ENCODE measurements around the gene KIAA0825.
"Not testable (repeated sequence)": the region's sequence is repeated elsewhere in the genome, so short reads cannot be mapped to it uniquely, and the experiment has no call there.

Gene KIAA0825

DNA sequence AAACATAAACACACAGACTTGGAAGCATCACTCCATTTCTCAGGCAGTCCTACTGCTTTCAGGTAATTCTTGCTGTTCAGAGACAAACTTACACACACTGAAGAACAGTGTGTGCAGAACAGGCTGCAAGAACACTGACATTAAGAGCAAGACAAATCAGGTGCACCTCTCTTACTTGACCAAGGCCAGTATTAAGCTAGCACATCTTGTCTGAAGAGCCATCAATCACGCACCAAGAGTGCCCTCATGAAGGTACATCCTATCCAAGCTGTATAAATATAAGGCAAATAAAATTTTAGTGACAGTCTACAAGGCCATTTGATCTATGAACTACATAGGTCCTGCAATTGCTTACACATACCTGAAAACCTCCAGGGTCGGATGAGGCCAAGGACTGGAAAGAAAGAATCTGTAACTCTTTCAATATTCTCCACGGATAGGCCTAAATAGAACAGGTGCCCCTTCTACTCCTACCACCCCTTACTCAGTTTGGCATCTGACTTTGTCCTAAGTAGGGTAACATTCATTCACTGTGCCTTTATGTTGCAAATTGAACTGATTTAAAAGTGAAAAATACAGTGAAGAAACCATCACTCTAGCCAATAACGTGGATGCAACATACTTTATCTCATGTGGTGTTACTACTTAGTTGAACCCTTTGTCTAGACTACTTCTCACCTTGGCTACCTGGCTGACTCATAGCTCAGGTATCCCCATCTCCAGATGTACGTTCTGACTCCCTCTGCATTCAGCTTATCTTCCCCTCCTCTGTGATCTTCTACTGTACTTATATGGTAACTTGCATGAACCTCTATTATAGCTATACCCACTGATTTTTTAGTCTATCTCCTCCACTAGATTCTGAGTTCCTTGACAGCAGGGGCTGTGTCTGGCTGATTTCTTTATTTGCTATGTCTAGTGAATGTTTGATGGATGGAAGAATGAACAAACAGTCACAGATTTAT lies 256.3 kb downstream of the KIAA0825 start:
- no peak overlapping the region for H3K27ac Mint-ChIP-seq
- no peak overlapping the region for H3K4me3 Mint-ChIP-seq
- H3K36me3 Mint-ChIP-seq, result no peaks in the 10 kb centered on the region
- H3K4me1 Mint-ChIP-seq (ENCODE audit: low read depth), result no peaks in the 10 kb centered on the region
- no peaks in the 10 kb centered on the region for H3K9me3 Mint-ChIP-seq (ENCODE audit: low read depth)
- H3K27me3 Mint-ChIP-seq, result no peaks in the 10 kb centered on the region

DNA sequence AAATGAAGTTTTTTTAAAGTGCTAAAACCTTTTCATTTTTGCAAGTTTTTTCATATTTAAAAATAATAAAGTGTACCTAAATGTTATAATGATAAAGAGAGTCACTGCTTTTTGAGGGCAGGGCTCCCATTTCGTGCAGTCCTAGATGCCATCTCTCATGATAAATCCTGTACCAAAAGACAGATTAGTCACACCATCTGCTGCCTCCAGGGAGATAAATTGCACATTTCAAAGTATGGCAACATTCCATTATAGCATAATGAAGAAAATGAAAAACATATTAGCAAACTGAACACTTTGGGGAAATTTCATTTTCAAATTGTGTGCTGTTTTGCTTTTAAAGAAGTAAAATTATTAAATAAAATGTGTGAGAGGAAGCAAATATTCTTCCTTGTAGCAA lies 257.2 kb downstream of the KIAA0825 start:
- no peak overlapping the region for H3K27ac Mint-ChIP-seq
- no peaks in the 10 kb centered on the region for H3K36me3 Mint-ChIP-seq
- H3K9me3 Mint-ChIP-seq (ENCODE audit: low read depth), result no peaks in the 10 kb centered on the region

DNA sequence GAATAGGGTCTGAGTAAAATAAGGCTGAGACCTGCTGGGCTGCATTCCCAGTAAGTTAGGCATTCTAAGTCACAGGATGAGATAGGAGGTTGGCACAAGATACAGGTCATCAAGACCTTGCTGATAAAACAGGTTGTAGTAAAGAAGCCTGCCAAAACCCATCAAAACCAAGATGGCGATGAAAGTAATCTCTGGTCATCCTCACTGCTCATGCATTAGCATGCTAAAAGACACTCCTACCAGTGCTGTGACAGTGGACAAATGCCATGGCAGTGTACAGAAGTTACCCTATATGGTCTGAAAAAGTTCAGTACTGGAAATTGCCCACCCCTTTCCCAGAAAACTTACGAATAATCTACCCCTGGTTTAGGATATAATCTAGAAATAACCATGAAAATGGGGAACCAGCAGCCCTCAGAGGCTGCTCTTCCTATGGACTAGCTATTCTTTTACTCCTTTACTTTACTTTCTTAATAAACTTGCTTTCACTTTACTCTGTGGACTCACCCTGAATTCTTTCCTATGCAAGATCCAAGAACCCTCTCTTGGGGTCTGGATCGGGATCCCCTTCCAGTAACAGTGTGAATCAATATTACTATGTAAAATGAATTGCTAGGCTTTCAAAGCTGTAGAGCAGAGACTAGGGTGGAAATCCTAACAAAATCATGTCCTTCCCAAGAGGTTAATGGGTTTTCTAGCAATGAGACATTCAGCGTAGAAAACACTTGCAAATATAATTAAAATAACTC lies 257.8 kb downstream of the KIAA0825 start:
- H3K4me1 Mint-ChIP-seq (ENCODE audit: low read depth), result no peaks in the 10 kb centered on the region
- H3K36me3 Mint-ChIP-seq, result no peaks in the 10 kb centered on the region
- no peaks in the 10 kb centered on the region for H3K9me3 Mint-ChIP-seq (ENCODE audit: low read depth)
- no peaks in the 10 kb centered on the region for H3K27me3 Mint-ChIP-seq
- H3K27ac Mint-ChIP-seq, result no peak overlapping the region
- no peak overlapping the region for H3K4me3 Mint-ChIP-seq

More for the DNA sequence above, 257.2 kb downstream of the KIAA0825 start:
- H3K27me3 Mint-ChIP-seq, result no peaks in the 10 kb centered on the region
- H3K4me1 Mint-ChIP-seq (ENCODE audit: low read depth), result no peaks in the 10 kb centered on the region
- no peak overlapping the region for H3K4me3 Mint-ChIP-seq

DNA sequence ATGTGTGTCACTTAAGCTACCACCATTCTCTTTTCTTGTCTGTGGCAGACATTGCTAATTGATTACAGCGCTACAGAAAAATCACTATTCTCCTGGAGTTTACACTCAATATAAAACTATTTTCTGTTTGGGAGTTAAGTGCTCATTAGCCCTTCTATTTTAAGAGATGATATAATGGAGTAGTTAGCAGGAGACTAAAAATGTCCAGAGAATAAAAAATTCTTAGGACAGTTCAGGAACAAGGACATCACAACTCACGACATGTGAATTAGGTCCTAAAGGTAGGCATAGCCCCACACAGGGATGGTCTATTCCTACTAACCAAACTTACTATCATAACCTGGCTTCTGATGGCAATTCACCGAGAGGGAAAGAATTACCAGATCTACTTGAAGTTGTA lies 258.5 kb downstream of the KIAA0825 start:
- no peaks in the 10 kb centered on the region for H3K27me3 Mint-ChIP-seq
- H3K4me3 Mint-ChIP-seq, result no peak overlapping the region
- no peak overlapping the region for H3K27ac Mint-ChIP-seq
- H3K4me1 Mint-ChIP-seq (ENCODE audit: low read depth), result no peaks in the 10 kb centered on the region
- H3K9me3 Mint-ChIP-seq (ENCODE audit: low read depth), result no peaks in the 10 kb centered on the region
- no peaks in the 10 kb centered on the region for H3K36me3 Mint-ChIP-seq

DNA sequence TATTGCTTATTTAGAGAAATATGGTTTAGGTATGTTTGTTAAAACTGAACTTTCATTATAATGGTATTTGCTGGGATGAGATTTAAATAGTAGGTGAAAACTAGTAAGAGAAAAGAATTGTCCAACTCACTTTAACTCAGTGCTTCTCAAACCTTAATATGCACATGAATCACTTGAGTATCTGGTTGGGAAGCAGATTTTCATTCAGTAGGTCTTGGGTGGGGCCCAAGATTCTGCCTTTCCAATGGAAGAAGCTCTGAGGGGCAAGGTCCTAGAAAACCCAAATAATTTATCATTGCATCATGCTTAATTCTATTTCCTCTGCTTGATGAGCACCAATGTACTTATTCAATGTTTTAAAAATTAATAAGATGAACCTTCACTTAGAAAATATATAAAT lies 262.6 kb downstream of the KIAA0825 start:
- Mint-ChIP-seq H3K27me3 (no peaks in the 10 kb centered on the region), H3K4me3 (no peak overlapping the region), H3K36me3 (no peaks in the 10 kb centered on the region), H3K27ac (no peak overlapping the region), H3K9me3 (ENCODE audit: low read depth) (no peaks in the 10 kb centered on the region), H3K4me1 (ENCODE audit: low read depth) (no peaks in the 10 kb centered on the region)

DNA sequence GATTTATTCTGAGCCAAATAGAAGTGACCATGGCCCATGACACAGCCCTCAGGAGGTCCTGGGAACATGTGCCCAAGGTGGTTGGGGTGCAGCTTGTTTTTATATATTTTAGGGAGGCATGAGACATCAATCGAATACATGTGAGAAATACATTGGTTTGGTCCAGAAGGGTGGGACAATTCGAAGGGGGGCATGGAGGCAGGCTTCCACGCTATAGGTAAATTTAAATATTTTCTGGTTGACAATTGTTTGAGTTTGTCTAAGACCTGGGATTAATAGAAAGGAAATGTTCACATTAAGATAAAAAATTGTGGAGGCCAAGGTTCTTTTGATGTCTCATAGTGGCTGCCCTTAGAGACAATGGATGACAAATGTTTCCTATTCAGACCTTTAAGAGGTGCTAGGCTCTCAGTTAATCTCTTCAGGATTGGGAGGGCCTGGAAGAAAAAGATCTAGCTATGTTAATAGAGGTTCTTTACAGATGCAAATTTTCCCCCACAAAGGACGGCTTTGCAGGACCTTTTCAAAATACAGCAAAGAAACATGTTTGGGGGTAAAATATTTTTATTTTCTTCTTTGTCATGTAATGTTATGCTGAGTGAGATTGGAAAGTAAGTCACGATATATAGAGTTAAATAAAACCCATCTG lies 263.4 kb downstream of the KIAA0825 start:
- not testable (repeated sequence) for H3K4me1 Mint-ChIP-seq (ENCODE audit: low read depth); H3K27ac Mint-ChIP-seq; H3K9me3 Mint-ChIP-seq (ENCODE audit: low read depth); H3K27me3 Mint-ChIP-seq; H3K36me3 Mint-ChIP-seq; H3K4me3 Mint-ChIP-seq

DNA sequence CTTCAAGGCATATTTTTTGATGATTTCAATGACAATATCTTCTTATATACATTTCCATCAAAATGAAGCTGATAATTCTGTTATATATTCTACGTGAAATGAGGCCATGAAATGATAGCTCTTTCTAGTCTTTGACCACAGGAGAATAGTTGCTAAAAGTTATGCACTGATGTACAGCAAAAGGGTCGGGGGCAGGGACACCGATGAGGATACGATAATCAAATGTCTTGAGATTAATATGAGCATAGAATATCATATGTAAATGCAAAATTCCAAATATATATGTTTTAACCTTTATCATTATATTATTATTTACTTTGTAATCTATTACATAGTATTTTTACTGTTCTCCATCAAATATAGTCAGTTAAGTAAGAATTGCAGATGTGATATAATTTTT lies 264.8 kb downstream of the KIAA0825 start:
- Mint-ChIP-seq H3K9me3 (ENCODE audit: low read depth) (no peaks in the 10 kb centered on the region), H3K27ac (no peak overlapping the region), H3K27me3 (no peaks in the 10 kb centered on the region), H3K4me3 (no peak overlapping the region), H3K4me1 (ENCODE audit: low read depth) (no peaks in the 10 kb centered on the region), H3K36me3 (no peaks in the 10 kb centered on the region)

DNA sequence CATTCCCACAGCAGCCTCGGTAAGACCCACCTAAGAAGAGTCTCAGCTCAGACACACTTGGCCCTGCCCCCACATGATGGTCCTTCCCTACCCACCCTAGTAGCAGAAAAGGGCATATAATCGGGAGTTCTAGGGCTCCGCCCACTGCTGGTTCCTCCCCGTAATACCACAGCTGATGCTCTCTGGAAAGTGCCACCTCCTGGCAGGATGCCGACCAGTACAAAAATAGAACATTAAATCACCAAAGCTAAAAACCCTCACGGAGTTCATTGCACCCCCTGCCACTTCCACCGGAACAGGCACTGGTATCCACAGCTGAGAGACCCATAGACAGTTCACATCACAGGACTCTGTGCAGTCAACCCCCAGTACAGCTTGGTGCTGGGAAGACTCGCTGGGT lies 271.3 kb downstream of the KIAA0825 start:
- H3K4me1 Mint-ChIP-seq (ENCODE audit: low read depth), result no peaks in the 10 kb centered on the region
- H3K27ac Mint-ChIP-seq, result no peak overlapping the region
- H3K27me3 Mint-ChIP-seq, result no peaks in the 10 kb centered on the region
- H3K36me3 Mint-ChIP-seq, result no peaks in the 10 kb centered on the region
- H3K9me3 Mint-ChIP-seq (ENCODE audit: low read depth), result no peaks in the 10 kb centered on the region
- no peak overlapping the region for H3K4me3 Mint-ChIP-seq

DNA sequence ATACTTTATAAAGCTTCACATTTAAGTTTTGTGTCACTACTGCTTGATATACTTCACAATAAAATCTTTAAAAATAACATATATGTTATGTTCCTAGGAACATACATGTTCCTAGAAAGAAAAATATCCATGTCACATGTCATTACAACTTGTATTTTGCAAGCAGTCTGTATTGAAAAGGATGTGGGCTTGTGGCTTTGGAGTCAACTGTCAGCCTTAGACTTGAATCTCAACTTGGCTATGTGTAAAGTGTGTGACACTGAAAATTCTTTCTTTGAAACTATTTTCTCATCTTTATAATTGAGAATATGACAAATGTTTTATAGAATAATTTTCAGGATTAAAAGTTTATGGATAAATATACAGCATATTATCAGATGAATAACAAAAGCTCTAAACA lies 273.1 kb downstream of the KIAA0825 start:
- no peaks in the 10 kb centered on the region for H3K4me1 Mint-ChIP-seq (ENCODE audit: low read depth)
- H3K9me3 Mint-ChIP-seq (ENCODE audit: low read depth), result no peaks in the 10 kb centered on the region
- peaks cover under 1% of the 10 kb centered on the region for H3K36me3 Mint-ChIP-seq
- no peak overlapping the region for H3K27ac Mint-ChIP-seq
- no peak overlapping the region for H3K4me3 Mint-ChIP-seq
- no peaks in the 10 kb centered on the region for H3K27me3 Mint-ChIP-seq

DNA sequence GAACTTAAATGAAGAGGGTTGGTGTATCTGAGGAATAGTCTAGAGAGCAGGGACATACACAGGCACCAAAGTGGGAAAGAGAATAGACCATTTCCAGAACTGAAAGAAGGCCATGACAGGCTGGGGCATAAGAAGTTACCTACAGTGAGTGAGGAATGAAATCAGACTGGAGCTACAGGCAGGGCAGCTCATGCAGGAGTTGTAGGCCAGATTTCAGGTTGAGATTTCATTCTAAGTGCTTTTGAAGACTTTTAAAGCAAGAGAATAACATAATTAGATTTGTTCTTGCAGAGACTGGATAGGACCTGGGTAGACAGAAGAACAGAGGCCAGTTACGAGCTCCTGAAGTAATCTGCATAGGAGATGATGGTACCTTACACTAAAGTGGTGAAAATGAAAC lies 280.8 kb downstream of the KIAA0825 start:
- H3K4me3 Mint-ChIP-seq, result no peak overlapping the region
- H3K4me1 Mint-ChIP-seq (ENCODE audit: low read depth), result no peaks in the 10 kb centered on the region
- H3K27ac Mint-ChIP-seq, result no peak overlapping the region
- H3K9me3 Mint-ChIP-seq (ENCODE audit: low read depth), result no peaks in the 10 kb centered on the region
- H3K27me3 Mint-ChIP-seq, result no peaks in the 10 kb centered on the region
- peaks cover 13% of the 10 kb centered on the region for H3K36me3 Mint-ChIP-seq

DNA sequence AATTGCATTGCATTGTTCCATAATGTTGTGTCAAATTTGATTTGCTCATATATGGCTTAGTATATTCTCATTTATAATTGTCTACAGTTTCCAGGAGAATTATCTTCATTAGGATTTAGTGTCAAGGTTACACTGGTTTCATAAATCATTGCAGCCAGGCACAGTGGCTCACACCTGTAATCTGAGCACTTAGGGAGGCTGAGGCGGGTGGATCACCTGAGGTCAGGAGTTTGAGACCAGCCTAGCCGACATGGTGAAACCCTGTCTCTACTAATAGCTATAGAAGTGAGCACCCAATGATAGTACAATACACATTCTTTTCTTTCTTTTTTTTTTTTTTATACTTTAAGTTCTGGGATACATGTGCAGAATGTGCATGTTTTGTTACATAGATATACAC lies 282.5 kb downstream of the KIAA0825 start:
- Mint-ChIP-seq H3K27me3 (no peaks in the 10 kb centered on the region), H3K4me3 (no peak overlapping the region), H3K4me1 (ENCODE audit: low read depth) (no peaks in the 10 kb centered on the region), H3K36me3 (peaks cover 15% of the 10 kb centered on the region), H3K9me3 (ENCODE audit: low read depth) (no peaks in the 10 kb centered on the region), H3K27ac (no peak overlapping the region)

DNA sequence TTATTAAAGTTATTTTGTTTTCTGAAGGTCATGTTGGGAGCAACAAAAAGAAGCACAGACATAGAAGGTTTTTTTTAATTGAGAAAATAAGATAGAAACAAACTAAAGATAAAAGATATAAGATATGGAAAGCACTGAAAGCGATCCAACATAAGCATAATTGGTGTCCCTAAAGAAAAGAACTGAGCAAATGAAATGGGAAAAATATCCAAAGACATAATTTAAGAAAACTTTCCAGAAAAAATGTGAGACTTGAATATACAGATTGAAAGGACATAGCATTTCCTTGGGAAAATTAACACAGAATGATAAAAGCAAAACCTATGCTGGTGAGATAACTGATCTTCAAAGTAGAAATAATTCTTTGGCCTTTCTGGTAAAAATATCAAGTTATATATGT lies 289.3 kb downstream of the KIAA0825 start:
- H3K9me3 Mint-ChIP-seq (ENCODE audit: low read depth), result peaks cover 13% of the 10 kb centered on the region
- no peak overlapping the region for H3K27ac Mint-ChIP-seq
- no peaks in the 10 kb centered on the region for H3K27me3 Mint-ChIP-seq
- no peak overlapping the region for H3K4me3 Mint-ChIP-seq
- no peaks in the 10 kb centered on the region for H3K4me1 Mint-ChIP-seq (ENCODE audit: low read depth)
- H3K36me3 Mint-ChIP-seq, result peaks cover 14% of the 10 kb centered on the region

DNA sequence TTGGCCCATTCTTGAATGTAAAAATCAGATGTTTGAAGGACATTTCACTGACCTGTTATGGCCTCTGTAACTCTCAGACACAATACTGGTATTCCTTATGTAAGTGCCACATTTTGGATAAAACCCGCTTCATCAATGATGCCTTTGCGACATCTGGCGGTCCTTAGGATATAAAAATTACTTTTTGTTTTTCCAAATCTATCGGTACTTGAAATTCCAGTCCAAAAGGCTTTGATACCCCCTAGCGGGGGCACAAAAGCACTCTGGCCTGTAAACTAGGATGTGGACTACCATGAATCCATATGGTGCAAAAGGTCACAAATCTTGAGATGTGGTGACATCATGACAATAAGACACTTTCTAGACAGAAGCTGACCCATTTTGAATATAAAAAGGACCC lies 291.8 kb downstream of the KIAA0825 start:
- H3K9me3 Mint-ChIP-seq (ENCODE audit: low read depth), result peaks cover 13% of the 10 kb centered on the region
- H3K36me3 Mint-ChIP-seq, result peaks cover 11% of the 10 kb centered on the region
- no peak overlapping the region for H3K4me3 Mint-ChIP-seq
- H3K27ac Mint-ChIP-seq, result no peak overlapping the region
- H3K27me3 Mint-ChIP-seq, result no peaks in the 10 kb centered on the region
- no peaks in the 10 kb centered on the region for H3K4me1 Mint-ChIP-seq (ENCODE audit: low read depth)

DNA sequence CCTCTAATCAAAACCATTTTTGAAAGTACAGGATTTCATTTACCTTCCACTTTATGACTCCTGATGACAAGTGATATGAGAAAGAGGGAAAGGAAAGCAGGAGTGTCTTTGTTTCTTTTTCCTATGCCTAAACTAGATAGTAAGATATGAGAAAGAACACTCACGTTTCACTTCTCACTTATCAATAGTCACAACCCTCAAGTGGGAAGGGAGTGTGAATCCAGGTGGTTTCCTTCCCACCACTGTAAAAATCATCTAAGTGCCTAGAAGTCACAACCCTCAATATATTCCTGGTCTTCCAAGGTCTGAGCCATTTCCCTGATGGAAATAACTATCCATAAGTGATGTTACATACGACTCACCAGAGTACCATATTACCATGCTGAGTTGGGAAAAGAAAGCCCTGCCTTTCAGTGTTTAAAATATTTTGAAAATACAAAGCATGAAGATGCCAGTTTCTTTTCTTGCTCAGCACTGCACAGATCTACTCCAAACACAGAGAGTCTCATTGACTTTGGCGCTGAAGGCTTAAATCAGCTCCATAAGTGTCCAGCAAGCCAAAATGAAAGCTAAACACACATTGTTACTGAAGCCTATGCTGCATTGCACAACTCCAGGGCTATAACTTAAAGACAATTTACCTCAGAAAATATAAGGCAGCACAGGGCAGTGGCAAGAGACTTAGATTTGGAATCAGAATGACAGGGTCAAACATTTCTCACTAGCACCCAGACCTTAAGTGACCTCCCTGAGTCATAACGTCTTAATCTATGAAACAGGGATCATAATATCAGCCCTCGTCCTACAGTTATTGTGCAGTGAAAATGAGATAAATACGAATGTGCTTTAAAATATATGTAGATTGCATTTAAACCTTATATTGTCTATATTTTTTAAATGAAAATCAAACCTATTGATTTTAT lies 301.2 kb downstream of the KIAA0825 start:
- Mint-ChIP-seq H3K36me3 (no peaks in the 10 kb centered on the region), H3K27me3 (no peaks in the 10 kb centered on the region), H3K9me3 (ENCODE audit: low read depth) (no peaks in the 10 kb centered on the region), H3K4me3 (no peak overlapping the region), H3K4me1 (ENCODE audit: low read depth) (no peaks in the 10 kb centered on the region), H3K27ac (no peak overlapping the region)

Data from activated naive CD8-positive, alpha-beta T cell (primary cell).